Epithelial cell of prostate (primary cell): ENCODE data around the gene CIC.

Experiments used
- DNase-seq: peaks from one replicate; pipeline ENCODE4 v3.0.0-alpha.2; 2011; ENCODE audit warnings: low read depth, low spot score
- H3K27ac ChIP-seq: fragments of 450-650 bp; 2 replicates; pipeline ENCODE4 v1.5.1; 2017; ENCODE audit warnings: mild to moderate bottlenecking

CIC gene

GRCh38 chr19:42268704-42269477, at the start of gene CIC:
Gene CIC (plus strand): TSS chr19:42269252. CDS start chr19:42271784, 2,532 bp downstream.
- H3K27ac ChIP-seq, result peak within 1 kb of the TSS; percentile 99
- DNase-seq, result peak; percentile 100

- peak; percentile 80 for DNase-seq
These were observed 49.0 kb upstream of the CIC start, which contains the start of gene ZNF526 for GRCh38 chr19:42219812-42220750. Gene ZNF526 (plus strand): TSS chr19:42220312. CDS start chr19:42224404, 4,092 bp downstream.

DNA sequence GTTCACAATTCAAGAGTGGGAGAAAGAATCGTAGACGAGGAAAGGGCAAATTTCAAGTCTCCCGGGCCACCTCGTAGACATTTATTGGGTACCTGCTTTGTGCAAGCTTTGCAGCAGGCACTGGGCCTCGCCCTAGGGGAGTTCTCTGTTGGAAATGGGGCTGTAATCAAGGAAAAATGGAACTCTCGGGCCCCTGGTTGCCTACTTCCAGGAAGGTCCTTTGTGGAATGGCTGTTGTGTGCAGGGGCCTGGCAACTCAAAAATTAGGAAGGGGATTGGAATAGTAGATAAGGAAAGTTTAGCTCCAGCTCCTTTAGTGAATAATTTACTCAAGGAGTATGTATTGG, 48.3 kb upstream of the CIC start:
- H3K27ac ChIP-seq, result peak overlapping the region; percentile 85
- DNase-seq, result no peak

More at GRCh38 chr19:42219812-42220750, 49.0 kb upstream of the CIC start, which contains the start of gene ZNF526:
- H3K27ac ChIP-seq, result peak within 1 kb of the TSS; percentile 85

GRCh38 chr19:42224940-42225717, 43.9 kb upstream of the CIC start:
- no peak overlapping the region for H3K27ac ChIP-seq
- DNase-seq, result no peak

- no peak overlapping the region for H3K27ac ChIP-seq
- no peak for DNase-seq
These were observed 43.2 kb upstream of the CIC start for GRCh38 chr19:42225718-42226292.

DNA sequence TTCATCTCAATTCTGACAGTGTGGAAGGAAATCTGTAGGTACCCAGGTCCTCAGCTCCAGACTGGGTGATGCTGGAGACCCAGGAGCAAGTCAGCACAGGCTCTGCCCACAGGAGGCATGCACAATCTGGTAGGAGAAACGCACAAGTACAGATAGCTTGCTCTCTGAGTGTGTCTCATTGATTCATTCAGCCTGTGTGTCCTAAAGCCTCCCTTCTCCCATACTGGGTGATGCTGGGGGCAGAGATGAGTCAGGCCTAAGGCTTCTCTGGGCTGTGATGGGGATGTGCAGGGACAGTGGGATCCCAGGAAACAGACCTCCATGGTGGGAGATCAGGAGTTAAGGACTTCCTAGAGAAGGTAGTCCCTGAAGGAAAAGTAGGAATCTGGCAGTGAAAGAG, 42.2 kb upstream of the CIC start:
- DNase-seq, result no peak
- no peak overlapping the region for H3K27ac ChIP-seq

DNA sequence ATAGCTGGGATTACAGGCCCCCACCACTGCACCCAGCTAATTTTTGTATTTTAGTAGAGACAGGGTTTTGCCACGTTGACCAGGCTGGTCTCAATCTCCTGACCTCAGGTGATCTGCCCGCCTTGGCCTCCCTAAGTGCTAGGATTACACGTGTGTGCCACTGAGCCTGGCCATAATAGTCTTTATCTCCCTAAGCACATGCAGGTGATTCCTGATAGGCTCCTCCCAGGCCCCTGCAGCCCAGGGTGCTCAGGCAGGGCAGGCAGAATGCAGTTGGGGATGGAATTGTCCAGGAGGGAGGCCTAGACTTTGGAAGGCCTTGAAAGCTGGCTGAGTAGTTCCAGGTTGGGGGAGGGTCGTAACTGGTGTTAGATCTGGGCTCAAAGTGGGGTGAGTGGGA, 40.4 kb upstream of the CIC start:
- DNase-seq, result no peak
- H3K27ac ChIP-seq, result no peak overlapping the region

DNA sequence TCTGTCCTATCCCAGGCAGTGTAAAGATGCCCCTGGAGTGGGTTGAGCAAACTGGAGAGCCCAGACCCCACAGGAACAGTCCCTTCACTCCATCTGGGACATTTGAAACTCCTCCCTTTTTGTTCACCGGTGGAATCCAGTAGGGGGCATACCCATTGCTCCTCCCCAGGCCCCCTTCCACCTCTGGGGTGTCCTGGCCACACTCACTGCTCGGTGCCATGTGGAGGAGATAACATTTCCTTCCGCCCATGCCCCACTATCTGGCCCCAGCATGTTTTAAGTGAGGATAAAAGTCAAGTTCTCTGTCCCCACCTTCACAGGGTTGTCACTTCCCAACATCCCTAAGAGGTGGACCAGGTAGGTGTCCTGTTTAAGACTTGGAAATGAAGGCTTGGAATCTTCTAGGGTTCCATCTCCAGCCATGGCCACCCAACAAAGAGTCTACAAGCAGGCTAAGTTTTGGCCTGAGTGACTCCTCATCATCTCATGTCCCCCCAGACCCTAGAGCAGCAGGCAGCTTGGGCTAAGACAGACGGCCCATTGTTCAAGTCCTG, 39.7 kb upstream of the CIC start:
- no peak overlapping the region for H3K27ac ChIP-seq
- DNase-seq, result no peak

GRCh38 chr19:42229855-42230351, 39.1 kb upstream of the CIC start:
- H3K27ac ChIP-seq, result no peak overlapping the region
- DNase-seq, result no peak

DNA sequence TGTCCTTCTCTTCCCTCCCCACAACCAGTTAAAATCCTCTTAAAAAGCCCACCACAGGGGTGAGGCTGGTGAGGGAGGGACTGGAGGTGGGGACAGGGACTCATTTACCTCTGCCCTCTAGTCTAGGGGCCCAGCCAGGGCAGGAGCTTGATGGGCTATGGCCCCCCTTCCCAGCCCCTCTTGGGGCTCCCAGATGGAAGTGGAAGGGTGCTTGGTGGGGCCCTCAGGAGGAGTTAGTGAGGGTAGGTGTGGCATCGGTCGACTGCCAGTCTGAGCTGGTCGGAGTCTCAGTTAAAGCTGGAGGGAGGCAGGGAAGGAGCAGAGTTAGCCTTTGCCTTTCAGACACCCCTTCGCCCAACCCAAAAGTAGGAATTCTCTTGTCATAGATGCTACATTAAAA, 38.5 kb upstream of the CIC start:
- DNase-seq, result no peak
- H3K27ac ChIP-seq, result no peak overlapping the region

DNA sequence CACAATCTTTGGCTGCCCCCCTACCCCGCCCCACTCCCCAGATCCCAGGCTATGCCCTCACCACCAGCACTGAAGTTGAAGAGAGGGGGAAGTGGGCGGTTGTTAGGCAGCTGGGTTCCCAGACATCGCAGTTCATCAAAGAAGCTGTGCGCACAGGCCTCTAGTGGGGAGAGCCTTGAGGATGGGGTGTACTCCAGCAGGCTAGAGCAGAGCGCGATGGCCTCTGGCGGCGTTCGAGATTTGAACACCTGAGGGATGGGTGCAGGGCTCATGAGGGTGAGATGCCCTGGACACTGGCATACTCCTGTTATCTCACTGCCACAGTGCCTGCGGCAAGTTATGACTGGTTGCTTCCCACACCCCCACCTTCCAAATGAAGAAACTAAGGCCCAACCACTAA, 36.6 kb upstream of the CIC start:
- DNase-seq, result no peak

DNA sequence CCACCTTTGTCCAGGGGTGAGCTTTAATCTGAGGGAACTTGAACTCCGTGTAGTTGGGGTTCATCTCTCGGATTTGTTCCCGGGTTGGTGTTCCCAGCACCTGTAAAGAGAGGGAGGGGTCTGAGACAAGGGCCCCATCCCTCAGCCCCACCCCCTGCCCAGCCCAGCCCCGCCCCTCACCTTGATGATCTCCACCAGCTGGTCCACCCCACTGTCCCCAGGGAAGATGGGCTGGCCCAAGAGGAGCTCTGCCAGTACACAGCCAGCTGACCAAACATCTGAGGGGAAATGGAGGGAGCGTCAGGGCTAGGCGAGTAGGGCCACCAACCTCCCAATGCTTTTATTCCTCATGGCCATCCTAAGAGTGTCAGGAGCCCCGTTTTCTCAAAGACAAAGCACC, 35.9 kb upstream of the CIC start:
- DNase-seq, result no peak

More for the DNA sequence above, 36.6 kb upstream of the CIC start:
- no peak overlapping the region for H3K27ac ChIP-seq

GRCh38 chr19:42233678-42234292, 35.3 kb upstream of the CIC start:
- DNase-seq, result no peak
- H3K27ac ChIP-seq, result no peak overlapping the region

More for the DNA sequence above, 35.9 kb upstream of the CIC start:
- H3K27ac ChIP-seq, result no peak overlapping the region

- H3K27ac ChIP-seq, result no peak overlapping the region
- no peak for DNase-seq
These were observed 34.7 kb upstream of the CIC start for GRCh38 chr19:42234364-42234763.

GRCh38 chr19:42235181-42235580, 33.9 kb upstream of the CIC start:
- no peak for DNase-seq
- no peak overlapping the region for H3K27ac ChIP-seq

- no peak overlapping the region for H3K27ac ChIP-seq
- no peak for DNase-seq
These were observed 29.4 kb upstream of the CIC start for GRCh38 chr19:42239544-42240220.

- H3K27ac ChIP-seq, result peak overlapping the region; percentile 90
- no peak for DNase-seq
These were observed 27.8 kb upstream of the CIC start for GRCh38 chr19:42241279-42241678.

GRCh38 chr19:42242069-42242511, 27.0 kb upstream of the CIC start:
- DNase-seq, result no peak
- H3K27ac ChIP-seq, result peak overlapping the region; percentile 90
